GM11168 (cell line): ENCODE data around the gene GOLGA6D.
"Not testable (repeated sequence)": the region's sequence is repeated elsewhere in the genome, so short reads cannot be mapped to it uniquely, and the experiment has no call there.

ENCODE experiments used
- in situ Hi-C: fragments of 300-500 bp; cut with MboI; formaldehyde crosslinking; loops from one replicate; pipeline ENCODE4 v1.12.0; 2022; ENCODE audit warnings: low sequenced_read_pairs; ENCODE audit not compliant: unreplicated experiment

GOLGA6D gene

GRCh38 chr15:75327491-75327890, 44.9 kb downstream of the GOLGA6D start:
- in situ Hi-C loops: no loop called here

- in situ Hi-C loops: no loop called here
Observed at GRCh38 chr15:75328493-75329314, 46.1 kb downstream of the GOLGA6D start.

- in situ Hi-C loops: no loop called here
Observed at GRCh38 chr15:75329571-75329970, 46.9 kb downstream of the GOLGA6D start.

- in situ Hi-C loops: not testable (repeated sequence)
Observed at GRCh38 chr15:75332093-75332492, 49.5 kb downstream of the GOLGA6D start.

GRCh38 chr15:75333654-75334419, 51.2 kb downstream of the GOLGA6D start:
- in situ Hi-C loops: not testable (repeated sequence)

GRCh38 chr15:75335313-75335704, 52.7 kb downstream of the GOLGA6D start:
- in situ Hi-C loops: no loop called here

- in situ Hi-C loops: no loop called here
Observed at GRCh38 chr15:75335705-75336355, 53.2 kb downstream of the GOLGA6D start, which contains the start of gene COMMD4. Gene COMMD4, plus strand, starts transcription at chr15:75336063. Its CDS starts 27 bp downstream, at chr15:75336090.

- in situ Hi-C loops: no loop called here
Observed at GRCh38 chr15:75338661-75339240, 56.1 kb downstream of the GOLGA6D start.

- in situ Hi-C loops: no loop called here
Observed at GRCh38 chr15:75339531-75340240, 57.1 kb downstream of the GOLGA6D start.

GRCh38 chr15:75342221-75342620, 59.6 kb downstream of the GOLGA6D start:
- in situ Hi-C loops: no loop called here

- in situ Hi-C loops: not testable (repeated sequence)
Observed at GRCh38 chr15:75343953-75344352, 61.3 kb downstream of the GOLGA6D start.
